ENCODE measurements around the gene LAMA4.

DNA sequence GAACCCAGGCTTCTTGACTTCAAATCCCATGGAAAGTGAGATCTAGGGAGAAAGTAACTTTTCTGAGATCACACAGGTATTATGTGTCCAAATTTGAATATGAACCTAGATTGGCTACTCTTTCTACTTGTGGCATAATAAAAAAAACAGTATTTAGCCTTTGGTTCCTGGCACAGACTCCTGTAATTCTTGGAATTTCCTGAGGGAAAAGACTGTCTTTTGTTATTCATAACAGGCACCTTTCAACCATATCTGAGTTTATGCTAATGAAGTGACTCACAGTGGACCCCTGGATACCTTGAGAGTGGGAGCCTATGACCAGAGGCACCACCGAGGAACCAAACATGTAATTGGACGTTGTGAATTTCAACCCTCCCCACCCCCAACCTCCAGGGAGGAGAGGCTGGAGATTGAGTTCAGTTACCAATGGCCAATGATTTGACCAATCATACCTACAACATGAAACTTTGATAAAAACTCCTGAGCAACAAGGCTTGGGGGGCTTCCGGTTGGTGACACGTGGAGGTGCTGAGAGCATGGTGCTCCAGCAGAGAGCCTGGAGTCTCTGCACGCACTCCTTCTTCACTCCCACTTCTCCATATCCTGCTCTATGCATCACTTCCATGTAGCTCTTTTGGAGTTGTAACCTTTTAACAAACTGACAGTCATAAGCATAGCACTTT lies 48.8 kb downstream of the LAMA4 start:
- TF ChIP-seq, protein P1, sequence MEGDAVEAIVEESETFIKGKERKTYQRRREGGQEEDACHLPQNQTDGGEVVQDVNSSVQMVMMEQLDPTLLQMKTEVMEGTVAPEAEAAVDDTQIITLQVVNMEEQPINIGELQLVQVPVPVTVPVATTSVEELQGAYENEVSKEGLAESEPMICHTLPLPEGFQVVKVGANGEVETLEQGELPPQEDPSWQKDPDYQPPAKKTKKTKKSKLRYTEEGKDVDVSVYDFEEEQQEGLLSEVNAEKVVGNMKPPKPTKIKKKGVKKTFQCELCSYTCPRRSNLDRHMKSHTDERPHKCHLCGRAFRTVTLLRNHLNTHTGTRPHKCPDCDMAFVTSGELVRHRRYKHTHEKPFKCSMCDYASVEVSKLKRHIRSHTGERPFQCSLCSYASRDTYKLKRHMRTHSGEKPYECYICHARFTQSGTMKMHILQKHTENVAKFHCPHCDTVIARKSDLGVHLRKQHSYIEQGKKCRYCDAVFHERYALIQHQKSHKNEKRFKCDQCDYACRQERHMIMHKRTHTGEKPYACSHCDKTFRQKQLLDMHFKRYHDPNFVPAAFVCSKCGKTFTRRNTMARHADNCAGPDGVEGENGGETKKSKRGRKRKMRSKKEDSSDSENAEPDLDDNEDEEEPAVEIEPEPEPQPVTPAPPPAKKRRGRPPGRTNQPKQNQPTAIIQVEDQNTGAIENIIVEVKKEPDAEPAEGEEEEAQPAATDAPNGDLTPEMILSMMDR (IDR thresholded peaks at IDR 0.05): no peak
- TF ChIP-seq, protein P2, sequence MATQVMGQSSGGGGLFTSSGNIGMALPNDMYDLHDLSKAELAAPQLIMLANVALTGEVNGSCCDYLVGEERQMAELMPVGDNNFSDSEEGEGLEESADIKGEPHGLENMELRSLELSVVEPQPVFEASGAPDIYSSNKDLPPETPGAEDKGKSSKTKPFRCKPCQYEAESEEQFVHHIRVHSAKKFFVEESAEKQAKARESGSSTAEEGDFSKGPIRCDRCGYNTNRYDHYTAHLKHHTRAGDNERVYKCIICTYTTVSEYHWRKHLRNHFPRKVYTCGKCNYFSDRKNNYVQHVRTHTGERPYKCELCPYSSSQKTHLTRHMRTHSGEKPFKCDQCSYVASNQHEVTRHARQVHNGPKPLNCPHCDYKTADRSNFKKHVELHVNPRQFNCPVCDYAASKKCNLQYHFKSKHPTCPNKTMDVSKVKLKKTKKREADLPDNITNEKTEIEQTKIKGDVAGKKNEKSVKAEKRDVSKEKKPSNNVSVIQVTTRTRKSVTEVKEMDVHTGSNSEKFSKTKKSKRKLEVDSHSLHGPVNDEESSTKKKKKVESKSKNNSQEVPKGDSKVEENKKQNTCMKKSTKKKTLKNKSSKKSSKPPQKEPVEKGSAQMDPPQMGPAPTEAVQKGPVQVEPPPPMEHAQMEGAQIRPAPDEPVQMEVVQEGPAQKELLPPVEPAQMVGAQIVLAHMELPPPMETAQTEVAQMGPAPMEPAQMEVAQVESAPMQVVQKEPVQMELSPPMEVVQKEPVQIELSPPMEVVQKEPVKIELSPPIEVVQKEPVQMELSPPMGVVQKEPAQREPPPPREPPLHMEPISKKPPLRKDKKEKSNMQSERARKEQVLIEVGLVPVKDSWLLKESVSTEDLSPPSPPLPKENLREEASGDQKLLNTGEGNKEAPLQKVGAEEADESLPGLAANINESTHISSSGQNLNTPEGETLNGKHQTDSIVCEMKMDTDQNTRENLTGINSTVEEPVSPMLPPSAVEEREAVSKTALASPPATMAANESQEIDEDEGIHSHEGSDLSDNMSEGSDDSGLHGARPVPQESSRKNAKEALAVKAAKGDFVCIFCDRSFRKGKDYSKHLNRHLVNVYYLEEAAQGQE (IDR thresholded peaks at IDR 0.05; ENCODE audit: insufficient read depth in 1 of 2, low read depth in 2 of 2, low read length in 1 of 2): no peak

Measured in Panc1 (cell line).